Testis (tissue), 3 donors: ENCODE data around the gene OR2A1. TPM values are rescaled to one million over a fixed set of nuclear protein-coding genes. Genes with fewer than 3 reads are reported as not detected.
"Not testable (repeated sequence)": the region's sequence is repeated elsewhere in the genome, so short reads cannot be mapped to it uniquely, and the experiment has no call there.

Experiments
- DNase-seq: peaks from one replicate; pipeline ENCODE4 v3.0.0-alpha.2; 2019
- H3K27ac ChIP-seq, 2 donors: fragments of 200-600 bp; sonication (generic); one replicate each; pipeline ENCODE4 v1.5.1; 2019
- H3K27me3 ChIP-seq: fragments of 200-600 bp; sonication (generic); one replicate; pipeline ENCODE4 v1.5.1; 2019
- H3K36me3 ChIP-seq: fragments of 200-600 bp; sonication (generic); one replicate; pipeline ENCODE4 v1.5.1; 2017; ENCODE audit warnings: low read depth; ENCODE audit errors: missing control alignments
- H3K4me1 ChIP-seq: fragments of 200-600 bp; sonication (generic); one replicate; pipeline ENCODE4 v1.5.1; 2019
- H3K4me3 ChIP-seq, 2 donors: fragments of 200-600 bp; sonication (generic); one replicate each; pipeline ENCODE4 v1.5.1; 2017 to 2019
- H3K9me3 ChIP-seq: fragments of 200-600 bp; sonication (generic); one replicate; pipeline ENCODE4 v1.5.1; 2017
- WGBS, 2 donors: methylation state at CpG; one replicate each; pipeline ENCODE4 v1.1.5; 2018; 5-methylcytosine and 5-hydroxymethylcytosine counted together
- intact Hi-C: fragments of 100-400 bp; cut with DNase I; formaldehyde crosslinking; loops from one replicate; pipeline ENCODE4 v1.15.1; 2023; ENCODE audit warnings: low total_unique reads
- polyA plus RNA-seq: library from polyadenylated mRNA; stranded (reverse); fragments of 350-450 nt; fragmentation: Illumina TruSeq; extraction: RNeasy Lipid Tissue Mini Kit (QIAGEN cat#74804); gene quantifications from one replicate; pipeline ENCODE4 v1.2.3, GENCODE V29; 2014; ENCODE audit warnings: low read depth, low replicate concordance; ENCODE audit not compliant: insufficient read depth
- total RNA-seq, 2 donors: library from RNA; depleted of rRNA; stranded (reverse); fragments of >200 nt; gene quantifications; one replicate each; pipeline ENCODE4 v1.2.3, GENCODE V29; 2016

OR2A1 gene
- total and polyA plus RNA-seq, 3 donors from 2014 or later: 0.20 to 0.37 TPM; not detected in 1

- H3K36me3 ChIP-seq, H3K9me3 ChIP-seq, H3K27me3 ChIP-seq, intact Hi-C loops, DNase-seq, H3K4me1 ChIP-seq, H3K27ac ChIP-seq, H3K4me3 ChIP-seq: not testable (repeated sequence)
- no CpG with 5 or more reads among the region's 60 CpGs for WGBS, 2 donors
Measured at GRCh38 chr7:144293794-144294499, 18.3 kb upstream of the OR2A1 start.

- H3K4me3 ChIP-seq, H3K27ac ChIP-seq, H3K36me3 ChIP-seq, H3K4me1 ChIP-seq, intact Hi-C loops, H3K27me3 ChIP-seq, DNase-seq, H3K9me3 ChIP-seq: not testable (repeated sequence)
- WGBS, 2 donors: no CpG with 5 or more reads among the region's 1 CpG
Measured at GRCh38 chr7:144302578-144303303, 9.5 kb upstream of the OR2A1 start.

- H3K9me3 ChIP-seq, intact Hi-C loops: not testable (repeated sequence)
- no CpG with 5 or more reads among the region's 5 CpGs for WGBS, 2 donors
Measured at GRCh38 chr7:144303607-144304006, 8.6 kb upstream of the OR2A1 start.

GRCh38 chr7:144305156-144305555 is 7.1 kb upstream of the OR2A1 start:
- H3K27me3 ChIP-seq, DNase-seq, H3K4me3 ChIP-seq, H3K27ac ChIP-seq, H3K9me3 ChIP-seq, intact Hi-C loops, H3K36me3 ChIP-seq, H3K4me1 ChIP-seq: not testable (repeated sequence)
- no CpG with 5 or more reads among the region's 2 CpGs for WGBS, 2 donors

More at GRCh38 chr7:144303607-144304006, 8.6 kb upstream of the OR2A1 start:
- not testable (repeated sequence) for H3K4me3 ChIP-seq, H3K36me3 ChIP-seq, H3K27me3 ChIP-seq, H3K27ac ChIP-seq, H3K4me1 ChIP-seq, DNase-seq

- H3K27ac ChIP-seq, H3K27me3 ChIP-seq, H3K4me3 ChIP-seq, H3K9me3 ChIP-seq, DNase-seq, H3K36me3 ChIP-seq, H3K4me1 ChIP-seq, intact Hi-C loops: not testable (repeated sequence)
- WGBS, 2 donors: no CpG with 5 or more reads among the region's 2 CpGs
Measured at GRCh38 chr7:144309702-144310101, 2.5 kb upstream of the OR2A1 start.

GRCh38 chr7:144311218-144311617 is 1.0 kb upstream of the OR2A1 start:
- H3K4me1 ChIP-seq, H3K4me3 ChIP-seq, intact Hi-C loops, DNase-seq, H3K9me3 ChIP-seq, H3K27ac ChIP-seq, H3K36me3 ChIP-seq, H3K27me3 ChIP-seq: not testable (repeated sequence)
- whole genome bisulfite sequencing, 2 donors: 86 to 100% methylated on average over 1 of the region's 2 CpGs

- H3K27ac ChIP-seq, intact Hi-C loops: not testable (repeated sequence)
- WGBS, 2 donors: no CpG with 5 or more reads among the region's 1 CpG
Measured at GRCh38 chr7:144317537-144317936, 5.3 kb downstream of the OR2A1 start.

GRCh38 chr7:144319547-144319946 is 7.3 kb downstream of the OR2A1 start:
- H3K27ac ChIP-seq, H3K27me3 ChIP-seq, H3K9me3 ChIP-seq, intact Hi-C loops, DNase-seq, H3K4me1 ChIP-seq, H3K36me3 ChIP-seq, H3K4me3 ChIP-seq: not testable (repeated sequence)
- no CpG with 5 or more reads among the region's 2 CpGs for WGBS, 2 donors

More at GRCh38 chr7:144317537-144317936, 5.3 kb downstream of the OR2A1 start:
- not testable (repeated sequence) for H3K4me3 ChIP-seq, DNase-seq, H3K27me3 ChIP-seq, H3K9me3 ChIP-seq, H3K36me3 ChIP-seq, H3K4me1 ChIP-seq

GRCh38 chr7:144321677-144322206 is 9.5 kb downstream of the OR2A1 start:
- H3K27me3 ChIP-seq, DNase-seq, H3K27ac ChIP-seq, H3K36me3 ChIP-seq, H3K4me3 ChIP-seq, H3K9me3 ChIP-seq, H3K4me1 ChIP-seq, intact Hi-C loops: not testable (repeated sequence)
- 91 to 93% methylated on average over 1 of the region's 3 CpGs for WGBS, 2 donors

- H3K36me3 ChIP-seq, intact Hi-C loops, H3K4me1 ChIP-seq, H3K4me3 ChIP-seq, H3K27me3 ChIP-seq, DNase-seq, H3K27ac ChIP-seq, H3K9me3 ChIP-seq: not testable (repeated sequence)
- no CpG with 5 or more reads among the region's 4 CpGs for WGBS, 2 donors
Measured at GRCh38 chr7:144323359-144323758, 11.1 kb downstream of the OR2A1 start.

GRCh38 chr7:144325868-144326267 is 13.6 kb downstream of the OR2A1 start:
- intact Hi-C loops, DNase-seq, H3K27me3 ChIP-seq, H3K4me3 ChIP-seq, H3K9me3 ChIP-seq, H3K36me3 ChIP-seq, H3K4me1 ChIP-seq, H3K27ac ChIP-seq: not testable (repeated sequence)
- WGBS, 2 donors: 100% methylated on average over 1 to 3 of the region's 5 CpGs

GRCh38 chr7:144330044-144330443 is 17.8 kb downstream of the OR2A1 start:
- H3K9me3 ChIP-seq, intact Hi-C loops, H3K4me1 ChIP-seq, H3K4me3 ChIP-seq, H3K27ac ChIP-seq, H3K36me3 ChIP-seq, H3K27me3 ChIP-seq, DNase-seq: not testable (repeated sequence)
